ACC112 (cell line): ENCODE data around the gene MINDY3.
"Not testable (repeated sequence)": the region's sequence is repeated elsewhere in the genome, so short reads cannot be mapped to it uniquely, and the experiment has no call there.

ENCODE experiments used
- H2AFZ ChIP-seq: fragments of 200-600 bp; sonication (generic); one replicate; pipeline ENCODE4 v1.6.0; 2017; ENCODE audit warnings: antibody characterized with exemption, low read length; ENCODE audit not compliant: unreplicated experiment
- H3K27ac ChIP-seq: fragments of 200-600 bp; sonication (generic); 2 replicates; pipeline ENCODE4 v1.5.1; 2014; ENCODE audit warnings: low read depth, mild to moderate bottlenecking, antibody characterized with exemption, low read length, moderate library complexity
- H3K27me3 ChIP-seq: fragments of 200-600 bp; sonication (generic); 2 replicates; pipeline ENCODE4 v1.6.1; 2014; ENCODE audit warnings: mild to moderate bottlenecking, antibody characterized with exemption, low read length, moderate library complexity, mixed read lengths; ENCODE audit not compliant: insufficient read depth
- H3K36me3 ChIP-seq: fragments of 200-600 bp; sonication (generic); 2 replicates; pipeline ENCODE4 v1.6.1; 2016; ENCODE audit warnings: mild to moderate bottlenecking, antibody characterized with exemption, low read length, moderate library complexity, mixed read lengths; ENCODE audit not compliant: insufficient read depth
- H3K4me1 ChIP-seq: fragments of 200-600 bp; sonication (generic); one replicate; pipeline ENCODE4 v1.6.1; 2016; ENCODE audit warnings: low read length, mixed read lengths; ENCODE audit not compliant: insufficient read depth, unreplicated experiment, control insufficient read depth
- H3K4me3 ChIP-seq: fragments of 200-600 bp; sonication (generic); 2 replicates; pipeline ENCODE4 v1.5.1; 2014; ENCODE audit warnings: mild to moderate bottlenecking, low read depth, low read length
- H3K79me2 ChIP-seq: fragments of 200-600 bp; sonication (generic); one replicate; pipeline ENCODE4 v1.6.0; 2016; ENCODE audit warnings: low read length; ENCODE audit not compliant: control insufficient read depth, unreplicated experiment, insufficient read depth

The MINDY3 gene

DNA sequence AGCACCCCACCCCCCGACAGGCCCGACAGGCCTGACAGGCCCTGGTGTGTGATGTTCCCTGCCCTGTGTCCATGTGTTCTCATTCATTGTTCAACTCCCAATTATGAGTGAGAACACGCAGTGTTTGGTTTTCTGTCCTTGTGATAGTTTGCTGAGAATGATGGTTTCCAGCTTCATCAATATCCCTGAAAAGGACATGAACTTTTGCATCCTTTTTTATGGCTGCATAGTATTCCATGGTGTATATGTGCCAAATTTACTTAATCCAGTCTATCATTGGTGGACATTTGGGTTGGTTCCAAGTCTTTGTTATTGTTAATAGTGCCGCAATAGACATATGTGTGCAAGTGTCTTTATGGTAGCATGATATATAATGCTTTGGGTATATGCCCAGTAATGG, 12.3 kb upstream of the MINDY3 start:
- not testable (repeated sequence) for H3K4me1 ChIP-seq, H3K4me3 ChIP-seq, H3K79me2 ChIP-seq, H2AFZ ChIP-seq, H3K36me3 ChIP-seq, H3K27ac ChIP-seq
- peaks cover 53% of the 10 kb centered on the region for H3K27me3 ChIP-seq

DNA sequence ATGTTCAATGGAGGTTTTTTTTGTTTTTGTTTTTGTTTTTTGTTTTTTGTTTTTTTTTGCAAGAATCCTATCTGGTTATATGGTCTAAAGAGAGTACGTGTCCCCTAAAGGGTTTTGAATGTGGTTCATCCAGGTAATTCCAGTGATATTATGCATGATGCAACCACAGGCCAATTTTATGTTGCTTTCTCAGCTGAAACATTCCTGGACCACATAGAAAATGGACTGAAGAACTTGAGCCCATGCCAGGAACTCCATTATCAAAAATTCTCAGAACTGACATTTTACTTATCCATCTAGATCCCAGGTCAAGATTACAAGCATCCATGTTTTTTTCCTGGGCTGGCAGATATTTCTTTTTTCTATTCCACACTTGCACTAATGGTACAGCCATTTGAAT, 11.5 kb upstream of the MINDY3 start:
- Histone ChIP-seq H3K36me3 (no peaks in the 10 kb centered on the region), H3K27me3 (peaks cover 55% of the 10 kb centered on the region), H3K4me1 (no peaks in the 10 kb centered on the region), H3K27ac (no peak overlapping the region), H2AFZ (no peak overlapping the region), H3K4me3 (no peak overlapping the region), H3K79me2 (no peaks in the 10 kb centered on the region)

DNA sequence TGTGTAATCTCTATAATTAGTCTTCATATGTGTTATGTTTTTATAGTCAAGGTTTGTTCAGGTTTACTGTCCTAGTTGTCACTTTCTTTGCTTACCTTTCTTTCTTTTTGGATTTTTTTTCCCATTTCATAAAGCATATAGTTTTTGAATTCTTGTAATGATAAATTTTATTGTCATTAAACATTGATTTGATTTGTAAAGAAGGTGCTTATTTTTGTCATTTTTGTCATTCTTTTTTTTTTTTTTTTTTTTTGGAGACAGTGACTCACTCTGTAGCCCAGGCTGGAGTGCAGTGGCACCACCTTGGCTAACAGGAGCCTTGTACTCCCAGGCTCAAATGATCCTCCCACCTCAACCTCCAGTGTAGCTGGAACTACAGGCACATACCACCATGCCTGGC, 9.6 kb upstream of the MINDY3 start:
- Histone ChIP-seq H3K27ac (no peak overlapping the region), H3K79me2 (no peaks in the 10 kb centered on the region), H3K4me3 (no peak overlapping the region), H2AFZ (no peak overlapping the region), H3K27me3 (peaks cover 72% of the 10 kb centered on the region), H3K36me3 (no peaks in the 10 kb centered on the region), H3K4me1 (no peaks in the 10 kb centered on the region)

DNA sequence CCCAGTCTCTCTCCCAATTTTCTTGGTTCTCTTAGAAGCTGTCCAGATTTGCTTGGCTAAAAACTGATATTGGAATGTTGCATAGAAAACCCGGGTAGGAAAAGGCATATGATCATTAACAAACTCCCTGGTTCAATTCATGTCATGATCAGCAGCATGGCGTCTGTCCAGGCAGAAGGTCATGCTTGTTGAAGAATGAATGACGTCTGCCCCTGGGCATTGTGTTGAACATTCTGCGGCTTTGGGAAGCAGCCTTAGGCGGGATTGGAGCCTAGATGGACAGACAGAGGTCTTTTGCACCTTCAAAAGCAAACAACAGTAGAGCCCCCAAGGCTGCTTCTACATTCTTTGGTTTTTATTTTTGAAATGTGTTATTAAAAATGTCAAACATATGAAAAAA, 7.7 kb upstream of the MINDY3 start:
- peaks cover 84% of the 10 kb centered on the region for H3K27me3 ChIP-seq
- H3K27ac ChIP-seq, result no peak overlapping the region

DNA sequence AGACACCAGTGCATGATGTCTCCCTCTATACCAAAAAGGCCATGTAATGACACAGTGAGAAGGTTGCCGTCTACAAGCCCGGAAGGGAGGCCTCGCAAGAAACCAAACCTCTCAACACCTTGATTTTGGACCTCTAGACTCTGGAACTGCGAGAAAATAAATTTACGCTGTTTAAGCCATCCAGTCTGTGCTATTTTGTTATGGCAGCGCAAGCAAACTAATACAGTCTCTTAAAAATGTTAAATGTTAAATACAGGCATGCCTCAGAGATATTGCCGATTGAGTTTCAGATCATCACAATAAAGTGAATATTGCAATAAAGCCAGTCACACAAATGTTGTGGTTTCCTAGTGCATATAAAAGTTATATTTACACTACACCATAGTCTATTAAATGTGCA, 5.0 kb upstream of the MINDY3 start:
- Histone ChIP-seq H3K79me2 (no peaks in the 10 kb centered on the region), H3K27ac (no peak overlapping the region), H3K27me3 (peaks cover 65% of the 10 kb centered on the region), H3K4me1 (no peaks in the 10 kb centered on the region), H2AFZ (no peak overlapping the region), H3K36me3 (no peaks in the 10 kb centered on the region), H3K4me3 (no peak overlapping the region)

More for the DNA sequence above, 7.7 kb upstream of the MINDY3 start:
- Histone ChIP-seq H2AFZ (no peak overlapping the region), H3K4me3 (no peak overlapping the region), H3K36me3 (no peaks in the 10 kb centered on the region), H3K4me1 (no peaks in the 10 kb centered on the region), H3K79me2 (no peaks in the 10 kb centered on the region)

DNA sequence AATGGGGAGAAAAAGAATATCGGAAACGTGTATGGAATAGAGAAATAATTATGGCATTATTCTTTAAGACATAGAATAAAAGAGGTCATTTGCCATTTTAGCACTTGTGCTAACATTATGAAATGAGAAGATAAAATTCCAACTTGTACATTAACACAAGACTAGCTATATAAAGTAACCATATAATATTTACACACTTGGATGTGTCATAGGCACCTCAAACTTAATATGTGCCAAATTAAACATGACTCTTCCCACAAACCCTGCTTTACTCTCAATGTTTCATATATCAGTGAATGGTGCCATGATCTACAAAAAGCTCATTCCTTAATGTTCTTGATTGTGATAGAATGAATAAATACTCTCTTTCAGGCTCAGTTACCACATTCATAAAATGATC, 4.1 kb upstream of the MINDY3 start:
- no peak overlapping the region for H2AFZ ChIP-seq
- H3K36me3 ChIP-seq, result no peaks in the 10 kb centered on the region
- peaks cover 57% of the 10 kb centered on the region for H3K27me3 ChIP-seq
- no peak overlapping the region for H3K4me3 ChIP-seq
- H3K4me1 ChIP-seq, result no peaks in the 10 kb centered on the region
- H3K27ac ChIP-seq, result no peak overlapping the region
- H3K79me2 ChIP-seq, result peaks cover 5% of the 10 kb centered on the region

DNA sequence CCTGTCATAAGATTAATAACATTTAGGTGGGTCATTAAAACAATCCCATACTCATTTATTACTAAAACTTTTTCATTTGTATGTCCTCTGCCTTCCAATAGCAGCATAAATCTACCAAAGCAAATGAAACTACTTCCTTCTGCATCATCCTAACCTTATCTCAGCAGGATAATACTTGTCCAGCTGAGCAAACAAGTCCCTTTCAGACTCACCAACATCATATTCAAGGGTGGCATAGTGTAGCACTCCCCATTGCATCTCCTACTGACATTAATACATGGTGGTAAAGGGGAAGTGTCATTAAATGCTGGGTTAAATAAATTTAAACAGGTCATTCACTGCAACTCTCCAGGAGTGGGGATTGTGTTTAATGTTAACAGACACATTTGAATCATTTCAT, 3.4 kb upstream of the MINDY3 start:
- peaks cover 12% of the 10 kb centered on the region for H3K79me2 ChIP-seq
- no peaks in the 10 kb centered on the region for H3K36me3 ChIP-seq
- no peak overlapping the region for H3K27ac ChIP-seq
- no peak overlapping the region for H3K4me3 ChIP-seq
- H3K4me1 ChIP-seq, result peaks cover 3% of the 10 kb centered on the region
- no peak overlapping the region for H2AFZ ChIP-seq
- peaks cover 50% of the 10 kb centered on the region for H3K27me3 ChIP-seq

DNA sequence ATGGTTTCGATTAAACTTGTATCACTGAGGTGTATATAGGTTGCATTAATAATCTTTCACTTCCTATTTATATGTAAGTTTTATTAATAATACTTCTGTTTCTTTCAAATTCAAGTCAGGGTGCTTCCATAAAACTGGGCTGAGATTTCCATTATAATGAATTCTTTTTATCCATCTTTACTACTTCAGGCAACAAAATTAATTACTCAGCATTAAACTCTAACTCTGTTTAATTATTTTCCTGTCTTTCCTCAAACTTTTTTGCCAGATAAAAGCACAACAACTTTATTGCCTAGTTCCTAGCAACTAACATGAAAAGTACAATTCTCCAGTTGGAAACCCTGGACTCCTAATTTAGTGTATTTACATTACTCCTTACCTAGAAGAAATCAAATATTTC, 3.0 kb upstream of the MINDY3 start:
- Histone ChIP-seq H3K27me3 (peaks cover 46% of the 10 kb centered on the region), H3K79me2 (peaks cover 16% of the 10 kb centered on the region), H2AFZ (no peak overlapping the region), H3K4me3 (no peak overlapping the region), H3K36me3 (no peaks in the 10 kb centered on the region), H3K27ac (no peak overlapping the region), H3K4me1 (peaks cover 7% of the 10 kb centered on the region)

DNA sequence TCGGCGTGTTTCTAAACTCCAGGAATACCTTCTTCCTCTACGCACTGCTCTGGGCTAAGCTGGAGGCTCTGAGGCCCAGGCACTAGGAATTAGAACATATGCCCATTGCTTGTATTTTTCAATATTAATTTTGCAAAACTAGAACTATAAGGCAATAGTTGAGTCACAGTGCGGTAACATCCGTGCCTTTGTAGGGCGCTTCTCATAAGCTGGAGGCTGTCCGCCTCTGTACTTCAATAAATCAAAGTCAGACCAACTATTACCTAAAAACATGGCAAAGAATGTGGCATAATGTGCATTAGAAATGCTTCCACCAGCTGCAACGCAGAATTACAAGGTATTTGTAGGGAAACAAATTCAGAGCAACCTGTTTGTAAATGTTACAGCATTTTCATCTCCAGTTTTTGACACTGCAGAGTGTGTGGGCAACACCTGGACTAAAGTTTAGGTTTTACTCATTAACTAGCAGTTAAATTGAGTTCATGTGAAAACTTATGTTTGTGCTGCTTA, 440 bp upstream of the MINDY3 start:
- peaks cover 13% of the 10 kb centered on the region for H3K4me1 ChIP-seq
- H3K79me2 ChIP-seq, result peaks cover 36% of the 10 kb centered on the region
- H3K27me3 ChIP-seq, result peaks cover 20% of the 10 kb centered on the region
- peak overlapping the region; percentile 91 for H3K4me3 ChIP-seq
- H2AFZ ChIP-seq, result peak overlapping the region; percentile 84
- H3K27ac ChIP-seq, result no peak overlapping the region
- no peaks in the 10 kb centered on the region for H3K36me3 ChIP-seq

DNA sequence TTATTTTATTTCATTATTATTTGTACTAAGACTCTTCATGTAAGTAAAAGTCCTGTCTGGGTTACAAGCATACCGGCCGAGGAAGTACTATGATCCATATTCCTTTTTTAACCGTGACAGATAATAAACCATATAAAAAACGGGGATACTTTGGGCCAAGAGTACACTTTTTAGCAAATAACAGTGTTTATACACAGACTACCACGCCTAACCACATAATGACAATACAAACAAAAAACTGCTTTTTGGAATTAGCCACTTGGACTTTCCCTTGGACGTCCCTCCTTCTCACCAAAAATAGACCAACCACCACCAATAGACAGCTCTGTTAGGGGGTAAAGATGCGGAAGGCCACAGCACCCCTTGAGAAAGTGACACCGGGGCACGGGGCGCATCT, 800 bp downstream of the MINDY3 start:
- H3K79me2 ChIP-seq, result peaks cover 47% of the 10 kb centered on the region
- H3K27ac ChIP-seq, result no peak overlapping the region

DNA sequence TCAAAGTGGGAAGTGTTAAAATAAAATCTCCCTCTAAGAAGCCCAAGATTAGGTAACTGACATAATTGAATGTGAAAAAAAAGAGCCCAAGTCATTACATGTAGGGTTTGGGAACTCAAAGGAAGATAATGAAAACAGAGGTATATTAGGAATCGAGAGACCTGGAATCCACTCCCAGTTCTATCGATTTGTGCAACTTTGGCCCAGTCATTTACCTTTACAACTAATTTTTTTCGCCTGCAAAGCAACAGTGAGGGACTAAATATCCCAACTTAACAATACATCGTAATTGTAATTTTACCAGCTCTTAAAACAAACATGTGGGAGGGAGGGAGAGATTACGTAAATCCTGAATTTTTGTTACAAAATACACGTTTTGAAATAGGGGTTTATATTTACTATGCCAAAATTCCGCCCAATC, 1.4 kb downstream of the MINDY3 start:
- Histone ChIP-seq H3K4me3 (peak overlapping the region; percentile 91), H3K27me3 (peaks cover 4% of the 10 kb centered on the region; the same call in 1 of the 2 replicates), H3K79me2 (peaks cover 53% of the 10 kb centered on the region), H3K27ac (no peak overlapping the region), H3K36me3 (no peaks in the 10 kb centered on the region), H2AFZ (no peak overlapping the region), H3K4me1 (peaks cover 13% of the 10 kb centered on the region)

More for the DNA sequence above, 800 bp downstream of the MINDY3 start:
- peak overlapping the region; percentile 84 for H2AFZ ChIP-seq
- peaks cover 13% of the 10 kb centered on the region for H3K4me1 ChIP-seq
- peak overlapping the region; percentile 91 for H3K4me3 ChIP-seq
- peaks cover 10% of the 10 kb centered on the region; the same call in 1 of the 2 replicates for H3K27me3 ChIP-seq
- no peaks in the 10 kb centered on the region for H3K36me3 ChIP-seq
